Ishikawa (cell line): Measurements from ENCODE around the gene UNC5C.

Experiments used
- CEBPB ChIP-seq: IDR thresholded peaks from 2 replicates; pipeline ENCODE4 v1.6.1; 2012
- EP300 ChIP-seq: IDR thresholded peaks from 2 replicates; pipeline ENCODE4 v1.6.1; 2012; ENCODE audit warnings: borderline replicate concordance
- FOXM1 ChIP-seq: IDR thresholded peaks from 2 replicates; pipeline ENCODE4 v1.6.1; 2012; ENCODE audit warnings: low read depth, borderline replicate concordance
- MAX ChIP-seq: IDR thresholded peaks from 2 replicates; pipeline ENCODE4 v1.6.1; 2012
- RAD21 ChIP-seq: IDR thresholded peaks from 2 replicates; pipeline ENCODE4 v1.6.1; 2012; ENCODE audit warnings: low read depth
- TAF1 ChIP-seq: IDR thresholded peaks from 2 replicates; pipeline ENCODE4 v1.6.1; 2012; ENCODE audit warnings: low read depth, mild to moderate bottlenecking
- TEAD4 ChIP-seq: IDR thresholded peaks from 2 replicates; pipeline ENCODE4 v1.6.1; 2012
- YY1 ChIP-seq: IDR thresholded peaks from 2 replicates; pipeline ENCODE4 v1.6.1; 2012; ENCODE audit warnings: low read depth
- TF ChIP-seq, protein P1 (sequence below): IDR thresholded peaks from 2 replicates; pipeline ENCODE4 v1.6.1; 2012; ENCODE audit warnings: low read depth, mild to moderate bottlenecking

DNA sequence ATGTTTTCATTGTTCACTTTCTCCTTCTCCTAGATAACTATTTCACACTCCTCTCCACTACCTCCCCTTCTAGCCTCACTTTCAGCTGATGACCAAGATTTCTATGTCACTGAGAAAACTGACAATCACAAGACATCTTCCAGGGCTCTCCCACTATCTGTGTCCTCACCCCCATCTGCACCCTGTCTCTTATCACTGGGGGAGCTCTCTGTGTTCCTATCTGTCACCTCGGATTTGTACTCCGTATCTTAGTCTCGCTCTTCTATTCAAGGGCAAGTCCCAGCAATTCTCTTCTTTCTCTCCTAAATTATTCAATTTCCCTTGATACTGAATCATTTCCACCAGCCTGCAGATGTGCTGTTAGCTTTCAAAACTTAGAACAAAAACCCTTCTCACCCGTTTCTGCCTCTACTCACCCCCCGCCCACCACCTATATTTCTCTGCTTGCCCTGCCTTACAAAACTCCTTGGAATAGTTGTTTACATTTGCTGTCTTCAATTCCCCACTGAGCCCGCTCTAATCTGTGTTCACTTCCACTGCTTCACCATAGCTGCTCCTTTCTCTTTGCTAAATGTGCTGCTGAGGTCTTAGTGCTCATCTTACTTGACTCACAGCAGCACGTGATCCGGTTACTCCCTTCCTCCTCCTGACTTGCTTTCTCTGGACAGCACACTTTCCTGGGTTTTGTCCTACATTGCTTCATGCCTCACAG is 293.2 kb downstream of the UNC5C start:
- TF ChIP-seq TAF1: no peak
- TF ChIP-seq RAD21: no peak
- TF ChIP-seq EP300: no peak
- TF ChIP-seq YY1: no peak
- no peak for TF ChIP-seq MAX
- TF ChIP-seq, protein P1, sequence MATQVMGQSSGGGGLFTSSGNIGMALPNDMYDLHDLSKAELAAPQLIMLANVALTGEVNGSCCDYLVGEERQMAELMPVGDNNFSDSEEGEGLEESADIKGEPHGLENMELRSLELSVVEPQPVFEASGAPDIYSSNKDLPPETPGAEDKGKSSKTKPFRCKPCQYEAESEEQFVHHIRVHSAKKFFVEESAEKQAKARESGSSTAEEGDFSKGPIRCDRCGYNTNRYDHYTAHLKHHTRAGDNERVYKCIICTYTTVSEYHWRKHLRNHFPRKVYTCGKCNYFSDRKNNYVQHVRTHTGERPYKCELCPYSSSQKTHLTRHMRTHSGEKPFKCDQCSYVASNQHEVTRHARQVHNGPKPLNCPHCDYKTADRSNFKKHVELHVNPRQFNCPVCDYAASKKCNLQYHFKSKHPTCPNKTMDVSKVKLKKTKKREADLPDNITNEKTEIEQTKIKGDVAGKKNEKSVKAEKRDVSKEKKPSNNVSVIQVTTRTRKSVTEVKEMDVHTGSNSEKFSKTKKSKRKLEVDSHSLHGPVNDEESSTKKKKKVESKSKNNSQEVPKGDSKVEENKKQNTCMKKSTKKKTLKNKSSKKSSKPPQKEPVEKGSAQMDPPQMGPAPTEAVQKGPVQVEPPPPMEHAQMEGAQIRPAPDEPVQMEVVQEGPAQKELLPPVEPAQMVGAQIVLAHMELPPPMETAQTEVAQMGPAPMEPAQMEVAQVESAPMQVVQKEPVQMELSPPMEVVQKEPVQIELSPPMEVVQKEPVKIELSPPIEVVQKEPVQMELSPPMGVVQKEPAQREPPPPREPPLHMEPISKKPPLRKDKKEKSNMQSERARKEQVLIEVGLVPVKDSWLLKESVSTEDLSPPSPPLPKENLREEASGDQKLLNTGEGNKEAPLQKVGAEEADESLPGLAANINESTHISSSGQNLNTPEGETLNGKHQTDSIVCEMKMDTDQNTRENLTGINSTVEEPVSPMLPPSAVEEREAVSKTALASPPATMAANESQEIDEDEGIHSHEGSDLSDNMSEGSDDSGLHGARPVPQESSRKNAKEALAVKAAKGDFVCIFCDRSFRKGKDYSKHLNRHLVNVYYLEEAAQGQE: no peak
- no peak for TF ChIP-seq TEAD4
- no peak for TF ChIP-seq FOXM1
- no peak for TF ChIP-seq CEBPB
